HepG2 (cell line): ENCODE measurements around the gene PIWIL4. TPM values are rescaled to one million over a fixed set of nuclear protein-coding genes. Genes with fewer than 3 reads are reported as not detected.

Experiments
- ATAC-seq: fragments of 200-7000 bp; cut with Tn5 transposase; 3 replicates; pipeline ENCODE4 v1.9.1; 2020; ENCODE audit warnings: mild to moderate bottlenecking, moderate library complexity
- BruUV-seq: library from RNA; stranded (reverse); fragments of 400-500 nt; replicated peaks from 2 replicates; lab custom pipeline; 2021; lab: Mats Ljungman, UMichigan
- CTCF ChIA-PET: fragments of 300-600 bp; formaldehyde crosslinking; extraction: SDS; loops from one replicate; lab custom pipeline; 2021; ENCODE audit warnings: low total read pairs, inconsistent platforms, low intra/inter-chr PET ratio; lab: Yijun Ruan, JAX
- POLR2A ChIA-PET: fragments of 350-600 bp; sonication (Branson Sonifier 250); formaldehyde crosslinking; loops from one replicate; lab custom pipeline; 2020; ENCODE audit warnings: antibody characterized with exemption, inconsistent platforms; lab: Yijun Ruan, JAX
- DNase-seq: peaks from one replicate; pipeline ENCODE4 v3.0.0-alpha.2; 2015; ENCODE audit warnings: low spot score
- FAIRE-seq: peaks from 3 replicates; lab custom pipeline; 2011; peaks lifted over from hg19 to GRCh38; lab: Jason Lieb, UNC
- H2AFZ ChIP-seq: one replicate; pipeline ENCODE4 v1.6.1; 2011; ENCODE audit warnings: low read length, inconsistent platforms
- H3K27ac ChIP-seq: fragments of 300-600 bp; 3 replicates; pipeline ENCODE4 v1.8.0; 2011; ENCODE audit warnings: mixed run types, mild to moderate bottlenecking, mixed read lengths, low read length, inconsistent platforms; ENCODE audit not compliant: insufficient read depth; ENCODE audit errors: extremely low read length
- H3K27me3 ChIP-seq, 2 experiments: fragments of 200-600 bp in 1 of 2; 2 replicates in 1 of 2; 3 replicates in 1 of 2; pipeline versions ENCODE4 v1.6.0 to v1.8.0; 2011; ENCODE audit warnings: low read length in 2 of 2, mild to moderate bottlenecking in 2 of 2, moderate library complexity in 2 of 2, inconsistent platforms in 1 of 2; ENCODE audit not compliant: insufficient read depth in 2 of 2, control insufficient read depth in 1 of 2
- H3K36me3 ChIP-seq, 2 experiments: fragments of 200-600 bp in 1 of 2; replicated peaks in 1 of 2; 2 replicates in 1 of 2; 3 replicates in 1 of 2; pipeline versions ENCODE4 v1.5.1 to v1.8.0; 2011; ENCODE audit warnings: low read length in 2 of 2, inconsistent platforms in 1 of 2; ENCODE audit not compliant: insufficient read depth in 2 of 2, control insufficient read depth in 1 of 2
- H3K4me1 ChIP-seq: 2 replicates; pipeline ENCODE4 v1.5.1; 2012; ENCODE audit warnings: low read length, inconsistent platforms; ENCODE audit not compliant: insufficient read depth
- H3K4me2 ChIP-seq: 2 replicates; pipeline ENCODE4 v1.6.0; 2011; ENCODE audit warnings: low read depth, low read length, inconsistent platforms
- H3K4me3 ChIP-seq, 3 experiments: fragments of 200-600 bp in 1 of 3; sonication (generic), shearing (Covaris generic) in 1 of 3; replicated peaks in 1 of 3; 2 replicates each; pipeline ENCODE4 v1.5.1; 2011 to 2016; ENCODE audit warnings: low read length in 3 of 3, inconsistent platforms in 2 of 3, low read depth in 2 of 3, mild to moderate bottlenecking in 2 of 3, control low read depth in 1 of 3, mixed read lengths in 1 of 3; ENCODE audit not compliant: insufficient read depth in 1 of 3
- H3K79me2 ChIP-seq: one replicate; pipeline ENCODE4 v1.6.1; 2011; ENCODE audit warnings: low read length, inconsistent platforms; ENCODE audit not compliant: insufficient read depth
- H3K9ac ChIP-seq: 2 replicates; pipeline ENCODE4 v1.6.0; 2011; ENCODE audit warnings: mild to moderate bottlenecking, low read depth, low read length, inconsistent platforms; ENCODE audit not compliant: insufficient read depth
- H3K9me3 ChIP-seq: 2 replicates; pipeline ENCODE4 v1.5.1; 2012; ENCODE audit warnings: mild to moderate bottlenecking, low read length
- H4K20me1 ChIP-seq: 2 replicates; pipeline ENCODE4 v1.6.0; 2011; ENCODE audit warnings: inconsistent platforms, mild to moderate bottlenecking, low read length, moderate library complexity; ENCODE audit not compliant: insufficient read depth
- PAWR ChIP-seq: sonication (generic); formaldehyde crosslinking; IDR thresholded peaks from 2 replicates; pipeline ENCODE4 v1.4.0; 2020; ENCODE audit warnings: missing genetic modification reagents, mild to moderate bottlenecking, borderline replicate concordance
- PRDM10 ChIP-seq: sonication (generic); formaldehyde crosslinking; IDR thresholded peaks from 2 replicates; pipeline ENCODE4 v1.4.0; 2020; ENCODE audit warnings: low read depth, missing genetic modification reagents
- THAP11 ChIP-seq: IDR thresholded peaks from 2 replicates; pipeline ENCODE4 v1.6.1; 2016; ENCODE audit warnings: missing biosample characterization, missing genetic modification reagents
- ZNF343 ChIP-seq: sonication (generic); formaldehyde crosslinking; IDR thresholded peaks from 2 replicates; pipeline ENCODE4 v1.4.0; 2020; ENCODE audit warnings: mild to moderate bottlenecking, missing genetic modification reagents
- ZNF660 ChIP-seq: sonication (generic); formaldehyde crosslinking; IDR thresholded peaks from 2 replicates; pipeline ENCODE4 v1.5.1; 2020; ENCODE audit warnings: mild to moderate bottlenecking, low read depth, missing genetic modification reagents, borderline replicate concordance
- WGBS: methylation state at CpG from one replicate; pipeline ENCODE4 v1.1.6; 2017; ENCODE audit warnings: low lambda C conversion rate; 5-methylcytosine and 5-hydroxymethylcytosine counted together
- in situ Hi-C: cut with HindIII; loops from 2 replicates; pipeline ENCODE4 v1.10.0; 2017; ENCODE audit warnings: low pct_unique_long_range_greater_than_20kb; ENCODE audit not compliant: extremely low pct_ligation_motif_present
- intact Hi-C: fragments of 100-400 bp; cut with micrococcal nuclease; formaldehyde crosslinking; loops from one replicate; pipeline ENCODE4 v1.10.0; 2022; ENCODE audit not compliant: unreplicated experiment
- polyA plus RNA-seq, 8 experiments: library from polyadenylated mRNA; depleted of rRNA in 3 of 8; stranded (reverse) in 7 of 8; unstranded in 1 of 8; fragments of >200 nt; fragmentation: Illumina TruSeq in 4 of 8; extraction: Trizol in 4 of 8; gene quantifications; 2 replicates each; pipeline versions ENCODE4 v1.2.1 to v1.2.3, GENCODE V29; 2011 to 2016; ENCODE audit warnings: low read depth in 4 of 8, missing spikeins in 1 of 8, mixed read lengths in 1 of 8; ENCODE audit not compliant: insufficient read depth in 1 of 8
- total RNA-seq, 5 experiments: library from RNA; depleted of rRNA; stranded (reverse); fragments of >200 nt; fragmentation: Illumina TruSeq; extraction: Trizol; gene quantifications; 2 replicates each; pipeline ENCODE4 v1.2.3, GENCODE V29; 2016; ENCODE audit warnings: low read depth in 1 of 5
- TF ChIP-seq, protein P1 (sequence below): sonication (generic); formaldehyde crosslinking; IDR thresholded peaks from 2 replicates; pipeline ENCODE4 v1.4.0; 2020; ENCODE audit warnings: missing genetic modification reagents, mild to moderate bottlenecking, borderline replicate concordance
- TF ChIP-seq, protein P2 (sequence below): sonication (generic); formaldehyde crosslinking; IDR thresholded peaks from 2 replicates; pipeline ENCODE4 v1.4.0; 2020; ENCODE audit warnings: missing genetic modification reagents

The PIWIL4 gene
- total and polyA plus RNA-seq, 2 of the 13 experiments (the other 11 are each of a cell fraction or from before 2014, with no cell fraction given): 0.08 TPM; not detected in 1

DNA sequence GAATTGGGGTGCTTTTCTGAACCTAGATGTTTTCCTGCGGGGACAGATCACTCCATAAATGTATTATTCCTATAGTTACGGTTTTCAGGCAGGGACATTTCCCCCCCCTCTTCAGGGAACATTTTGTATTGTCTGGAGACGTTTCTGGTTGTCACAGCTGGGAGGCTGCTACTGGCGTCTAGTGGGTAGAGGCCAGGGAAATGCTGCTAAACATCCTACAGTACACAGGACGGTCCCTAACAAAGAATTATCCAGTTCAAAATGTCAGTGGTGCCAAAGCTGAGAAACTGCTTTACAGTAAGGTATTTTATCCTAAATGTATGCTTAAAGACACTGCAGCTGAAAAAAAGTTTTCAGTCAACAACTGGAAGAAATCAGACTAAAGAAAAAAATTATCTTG lies 19.4 kb downstream of the PIWIL4 start:
- Histone ChIP-seq H3K79me2 (no peaks in the 10 kb centered on the region), H3K9me3 (no peaks in the 10 kb centered on the region), H3K4me3 (no peak overlapping the region), H3K9ac (no peak overlapping the region), H3K27ac (no peak overlapping the region), H3K27me3 (peaks cover 0 to 7% of the 10 kb centered on the region in 2 experiments; a peak in 2 of 5 replicates), H2AFZ (no peak overlapping the region), H4K20me1 (no peaks in the 10 kb centered on the region), H3K4me1 (no peaks in the 10 kb centered on the region), H3K4me2 (no peak overlapping the region), H3K36me3 (no peaks in the 10 kb centered on the region)
- BruUV-seq: no TSS peak
- ATAC-seq (no peak), FAIRE-seq (no peak), DNase-seq (no peak)
- POLR2A ChIA-PET: no interaction called here
- WGBS: under 1% methylated on average over 5 of the region's 5 CpGs
- no peak for TF ChIP-seq PRDM10 (CRISPR knock-in tag)
- no peak for TF ChIP-seq ZNF343 (CRISPR knock-in tag)
- in situ Hi-C loops: no loop called here
- intact Hi-C loops: no loop called here
- CTCF ChIA-PET: no interaction called here

GRCh38 chr11:94586978-94587377 lies 19.8 kb downstream of the PIWIL4 start:
- peaks cover 0 to 7% of the 10 kb centered on the region in 2 experiments; a peak in 2 of 5 replicates for H3K27me3 ChIP-seq
- 40% methylated on average over 5 of the region's 5 CpGs for WGBS
- no peak overlapping the region for H3K4me3 ChIP-seq
- TF ChIP-seq THAP11 (CRISPR knock-in tag): no peak
- TF ChIP-seq ZNF660 (CRISPR knock-in tag): no peak
- no peak for TF ChIP-seq PAWR (CRISPR knock-in tag)
- TF ChIP-seq, protein P1, sequence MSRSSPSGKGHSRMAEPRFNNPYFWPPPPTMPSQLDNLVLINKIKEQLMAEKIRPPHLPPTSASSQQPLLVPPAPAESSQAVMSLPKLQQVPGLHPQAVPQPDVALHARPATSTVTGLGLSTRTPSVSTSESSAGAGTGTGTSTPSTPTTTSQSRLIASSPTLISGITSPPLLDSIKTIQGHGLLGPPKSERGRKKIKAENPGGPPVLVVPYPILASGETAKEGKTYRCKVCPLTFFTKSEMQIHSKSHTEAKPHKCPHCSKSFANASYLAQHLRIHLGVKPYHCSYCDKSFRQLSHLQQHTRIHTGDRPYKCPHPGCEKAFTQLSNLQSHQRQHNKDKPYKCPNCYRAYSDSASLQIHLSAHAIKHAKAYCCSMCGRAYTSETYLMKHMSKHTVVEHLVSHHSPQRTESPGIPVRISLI (CRISPR knock-in tag): no peak
- TF ChIP-seq, protein P2, sequence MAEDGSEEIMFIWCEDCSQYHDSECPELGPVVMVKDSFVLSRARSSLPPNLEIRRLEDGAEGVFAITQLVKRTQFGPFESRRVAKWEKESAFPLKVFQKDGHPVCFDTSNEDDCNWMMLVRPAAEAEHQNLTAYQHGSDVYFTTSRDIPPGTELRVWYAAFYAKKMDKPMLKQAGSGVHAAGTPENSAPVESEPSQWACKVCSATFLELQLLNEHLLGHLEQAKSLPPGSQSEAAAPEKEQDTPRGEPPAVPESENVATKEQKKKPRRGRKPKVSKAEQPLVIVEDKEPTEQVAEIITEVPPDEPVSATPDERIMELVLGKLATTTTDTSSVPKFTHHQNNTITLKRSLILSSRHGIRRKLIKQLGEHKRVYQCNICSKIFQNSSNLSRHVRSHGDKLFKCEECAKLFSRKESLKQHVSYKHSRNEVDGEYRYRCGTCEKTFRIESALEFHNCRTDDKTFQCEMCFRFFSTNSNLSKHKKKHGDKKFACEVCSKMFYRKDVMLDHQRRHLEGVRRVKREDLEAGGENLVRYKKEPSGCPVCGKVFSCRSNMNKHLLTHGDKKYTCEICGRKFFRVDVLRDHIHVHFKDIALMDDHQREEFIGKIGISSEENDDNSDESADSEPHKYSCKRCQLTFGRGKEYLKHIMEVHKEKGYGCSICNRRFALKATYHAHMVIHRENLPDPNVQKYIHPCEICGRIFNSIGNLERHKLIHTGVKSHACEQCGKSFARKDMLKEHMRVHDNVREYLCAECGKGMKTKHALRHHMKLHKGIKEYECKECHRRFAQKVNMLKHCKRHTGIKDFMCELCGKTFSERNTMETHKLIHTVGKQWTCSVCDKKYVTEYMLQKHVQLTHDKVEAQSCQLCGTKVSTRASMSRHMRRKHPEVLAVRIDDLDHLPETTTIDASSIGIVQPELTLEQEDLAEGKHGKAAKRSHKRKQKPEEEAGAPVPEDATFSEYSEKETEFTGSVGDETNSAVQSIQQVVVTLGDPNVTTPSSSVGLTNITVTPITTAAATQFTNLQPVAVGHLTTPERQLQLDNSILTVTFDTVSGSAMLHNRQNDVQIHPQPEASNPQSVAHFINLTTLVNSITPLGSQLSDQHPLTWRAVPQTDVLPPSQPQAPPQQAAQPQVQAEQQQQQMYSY (CRISPR knock-in tag): no peak
- ChIA-PET CTCF (no interaction called here), POLR2A (no interaction called here)
- in situ Hi-C loops (no loop called here), intact Hi-C loops (no loop called here)
- no peaks in the 10 kb centered on the region for H3K9me3 ChIP-seq
- H3K4me2 ChIP-seq: no peak overlapping the region
- BruUV-seq: no TSS peak
- DNase-seq (no peak), FAIRE-seq (no peak), ATAC-seq (no peak; the same call in 2 of the 3 replicates)
- no peak overlapping the region for H3K27ac ChIP-seq
- H3K79me2 ChIP-seq: no peaks in the 10 kb centered on the region
- H3K9ac ChIP-seq: no peak overlapping the region
- H3K36me3 ChIP-seq: no peaks in the 10 kb centered on the region
- H4K20me1 ChIP-seq: no peaks in the 10 kb centered on the region
- no peaks in the 10 kb centered on the region for H3K4me1 ChIP-seq
- H2AFZ ChIP-seq: no peak overlapping the region
